ENCODE results near the gene NRXN2.

The NRXN2 gene

GRCh38 chr11:64743591-64744543 is 20.9 kb upstream of the NRXN2 start, which contains the start of gene RASGRP2:
Gene RASGRP2 (minus strand): TSS chr11:64744142. CDS start chr11:64742866, 1,276 bp downstream.
- peak; percentile 69 to 70 for DNase-seq (ENCODE audit: low read depth in 2 of 2)

GRCh38 chr11:64742889-64743590 is 20.0 kb upstream of the NRXN2 start:
- peak; percentile 70 to 78 for DNase-seq (ENCODE audit: low read depth in 2 of 2)

- DNase-seq (ENCODE audit: low read depth in 2 of 2), result no peak
Observed at GRCh38 chr11:64742087-64742888, 19.3 kb upstream of the NRXN2 start.

- no peak for DNase-seq (ENCODE audit: low read depth in 2 of 2)
Observed at GRCh38 chr11:64741375-64742086, 18.5 kb upstream of the NRXN2 start.

- no peak for DNase-seq (ENCODE audit: low read depth in 2 of 2)
Observed at GRCh38 chr11:64739871-64740270, 16.9 kb upstream of the NRXN2 start.

GRCh38 chr11:64736654-64737053 is 13.7 kb upstream of the NRXN2 start:
- DNase-seq (ENCODE audit: low read depth in 2 of 2), result no peak

- DNase-seq (ENCODE audit: low read depth in 2 of 2), result no peak
Observed at GRCh38 chr11:64735725-64736259, 12.8 kb upstream of the NRXN2 start.

- DNase-seq (ENCODE audit: low read depth in 2 of 2), result no peak
Observed at GRCh38 chr11:64734811-64735724, 12.1 kb upstream of the NRXN2 start.

- no peak for DNase-seq (ENCODE audit: low read depth in 2 of 2)
Observed at GRCh38 chr11:64731601-64732000, 8.6 kb upstream of the NRXN2 start.

GRCh38 chr11:64729851-64730382 is 6.9 kb upstream of the NRXN2 start:
- no peak for DNase-seq (ENCODE audit: low read depth in 2 of 2)

GRCh38 chr11:64728757-64729365 is 5.9 kb upstream of the NRXN2 start:
- no peak for DNase-seq (ENCODE audit: low read depth in 2 of 2)

- no peak for DNase-seq (ENCODE audit: low read depth in 2 of 2)
Observed at GRCh38 chr11:64726867-64727530, 4.0 kb upstream of the NRXN2 start.

GRCh38 chr11:64726211-64726641 is 3.2 kb upstream of the NRXN2 start:
- DNase-seq (ENCODE audit: low read depth in 2 of 2), result no peak

GRCh38 chr11:64724863-64725532 is 2.0 kb upstream of the NRXN2 start:
- DNase-seq (ENCODE audit: low read depth in 2 of 2), result no peak

GRCh38 chr11:64723907-64724862 is 1.2 kb upstream of the NRXN2 start:
- no peak for DNase-seq (ENCODE audit: low read depth in 2 of 2)

- DNase-seq (ENCODE audit: low read depth in 2 of 2), result no peak
Observed at GRCh38 chr11:64722141-64723065, 594 bp downstream of the NRXN2 start.
